ENCODE results near the gene FAM174B. TPM values are rescaled to one million over a fixed set of nuclear protein-coding genes. Genes with fewer than 3 reads are reported as not detected.
A peak's percentile ranks its signal among the peaks of the same experiment; 100 is the strongest.

Gene FAM174B
- total RNA-seq, 1 experiment from 2014 or later: 0.05 TPM

DNA sequence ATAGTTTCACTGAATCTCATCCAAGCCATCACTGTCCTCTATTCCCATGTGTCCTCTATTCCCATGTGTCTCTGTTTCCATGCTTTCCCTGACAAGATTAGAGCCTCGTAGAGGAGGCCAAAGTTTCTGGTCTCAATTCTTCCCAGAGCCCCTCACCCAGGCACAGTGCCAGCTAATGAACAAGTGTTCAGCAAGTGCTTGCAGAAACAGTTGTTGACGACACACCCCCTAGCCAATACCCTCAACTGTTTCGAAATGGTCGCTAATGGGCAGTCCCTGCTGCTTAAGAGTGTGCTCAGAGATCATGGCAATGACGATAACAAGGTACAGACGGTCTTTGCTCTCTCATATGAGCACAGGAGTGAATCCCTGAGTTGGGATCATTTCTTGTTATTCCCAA lies 73.4 kb downstream of the FAM174B start:
- no peaks in the 10 kb centered on the region for H3K4me1 ChIP-seq (replicated peaks)
- no peaks in the 10 kb centered on the region for H3K9me3 ChIP-seq (replicated peaks)
- no peak overlapping the region for H3K27ac ChIP-seq
- H3K4me3 ChIP-seq: no peak overlapping the region
- no peak for DNase-seq (ENCODE audit: low read depth in 1 of 2, low spot score in 2 of 2)
- H3K27me3 ChIP-seq (replicated peaks): peaks cover 1% of the 10 kb centered on the region; the same call in 1 of the 2 replicates
- no peaks in the 10 kb centered on the region for H3K36me3 ChIP-seq

DNA sequence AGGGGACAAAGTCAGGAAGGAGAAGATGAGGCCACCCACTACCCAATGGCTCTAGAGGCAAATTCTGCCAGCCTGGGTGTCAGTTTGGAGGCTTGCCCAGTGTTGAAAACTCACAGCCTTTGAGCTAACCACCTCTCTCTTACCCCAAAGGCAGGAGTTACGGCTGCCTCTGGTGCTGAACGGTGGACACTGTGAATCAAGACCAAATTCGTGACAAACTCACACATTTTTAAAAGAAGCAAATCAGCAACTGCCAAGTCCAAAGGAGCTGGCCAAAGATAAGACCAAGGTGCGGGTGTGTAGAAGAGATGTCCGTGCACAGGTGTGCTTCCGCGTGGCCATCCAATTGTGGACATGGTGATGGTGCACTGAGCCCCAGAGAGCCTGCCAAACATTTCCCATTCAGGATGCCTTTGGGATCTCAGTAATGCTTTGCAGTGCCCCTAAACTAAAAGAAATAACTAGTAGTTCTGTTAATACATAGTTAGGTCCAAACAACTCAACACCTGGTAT lies 74.6 kb downstream of the FAM174B start:
- no peaks in the 10 kb centered on the region for H3K9me3 ChIP-seq (replicated peaks)
- H3K4me3 ChIP-seq: no peak overlapping the region
- peaks cover 4% of the 10 kb centered on the region; the same call in 1 of the 2 replicates for H3K27me3 ChIP-seq (replicated peaks)
- H3K27ac ChIP-seq: no peak overlapping the region
- H3K36me3 ChIP-seq: no peaks in the 10 kb centered on the region
- no peaks in the 10 kb centered on the region for H3K4me1 ChIP-seq (replicated peaks)
- peak in 1 of 2 experiments; percentile 14 for DNase-seq (ENCODE audit: low read depth in 1 of 2, low spot score in 2 of 2)

DNA sequence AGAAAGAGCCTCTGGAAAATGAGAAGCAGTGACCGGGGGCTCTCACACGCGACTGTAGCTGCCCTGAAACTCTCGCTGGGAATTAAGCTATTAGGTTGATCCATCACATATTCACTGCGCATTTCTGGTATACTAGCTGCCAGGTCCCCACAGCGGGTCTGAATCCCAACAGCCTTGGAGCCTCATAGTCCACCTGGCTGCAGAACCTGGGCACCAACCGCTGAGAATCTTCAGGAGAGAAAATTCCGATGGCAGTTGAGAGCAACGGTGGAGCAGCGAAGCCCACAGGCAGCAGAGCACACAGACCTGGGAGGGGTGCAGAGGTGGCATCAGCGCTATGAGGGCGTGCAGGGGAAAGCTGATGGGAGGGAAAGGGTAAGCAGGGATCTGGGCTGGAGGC lies 75.1 kb downstream of the FAM174B start:
- no peak overlapping the region for H3K4me3 ChIP-seq
- H3K36me3 ChIP-seq: no peaks in the 10 kb centered on the region
- H3K27me3 ChIP-seq (replicated peaks): peaks cover 4% of the 10 kb centered on the region; the same call in 1 of the 2 replicates
- H3K4me1 ChIP-seq (replicated peaks): no peaks in the 10 kb centered on the region
- no peaks in the 10 kb centered on the region for H3K9me3 ChIP-seq (replicated peaks)
- no peak for DNase-seq (ENCODE audit: low read depth in 1 of 2, low spot score in 2 of 2)
- H3K27ac ChIP-seq: no peak overlapping the region

DNA sequence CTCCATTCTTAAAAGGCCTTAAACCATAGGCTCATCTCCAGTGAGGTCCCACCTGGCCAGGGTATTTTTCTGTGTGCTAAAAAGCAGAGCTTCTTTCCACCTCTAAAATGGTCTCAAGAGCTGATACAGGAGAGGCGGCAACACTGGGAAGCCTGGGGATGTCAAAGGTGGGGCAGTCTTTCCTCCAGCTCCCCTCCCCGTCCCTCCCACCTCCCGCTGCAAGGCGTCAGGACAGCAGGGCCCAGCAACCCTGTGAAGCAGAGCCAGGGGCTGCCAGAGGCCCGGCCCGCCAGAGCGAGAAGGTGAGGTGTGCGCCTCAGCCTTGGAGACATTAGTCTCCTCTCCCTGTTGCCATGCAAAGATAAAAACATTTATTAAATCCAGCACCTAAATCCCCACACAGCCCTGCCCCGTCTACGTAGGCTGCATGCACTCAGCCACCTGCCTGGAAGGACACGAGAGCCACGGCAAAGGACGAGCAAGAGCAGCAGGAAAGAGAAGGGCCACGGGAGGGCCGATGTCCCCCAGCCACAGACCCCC lies 75.6 kb downstream of the FAM174B start:
- no peaks in the 10 kb centered on the region for H3K36me3 ChIP-seq
- H3K27me3 ChIP-seq (replicated peaks): peaks cover 4% of the 10 kb centered on the region; the same call in 1 of the 2 replicates
- H3K9me3 ChIP-seq (replicated peaks): no peaks in the 10 kb centered on the region
- DNase-seq (ENCODE audit: low read depth in 1 of 2, low spot score in 2 of 2): peak in 1 of 2 experiments; percentile 34
- H3K27ac ChIP-seq: no peak overlapping the region
- H3K4me3 ChIP-seq: no peak overlapping the region
- no peaks in the 10 kb centered on the region for H3K4me1 ChIP-seq (replicated peaks)

DNA sequence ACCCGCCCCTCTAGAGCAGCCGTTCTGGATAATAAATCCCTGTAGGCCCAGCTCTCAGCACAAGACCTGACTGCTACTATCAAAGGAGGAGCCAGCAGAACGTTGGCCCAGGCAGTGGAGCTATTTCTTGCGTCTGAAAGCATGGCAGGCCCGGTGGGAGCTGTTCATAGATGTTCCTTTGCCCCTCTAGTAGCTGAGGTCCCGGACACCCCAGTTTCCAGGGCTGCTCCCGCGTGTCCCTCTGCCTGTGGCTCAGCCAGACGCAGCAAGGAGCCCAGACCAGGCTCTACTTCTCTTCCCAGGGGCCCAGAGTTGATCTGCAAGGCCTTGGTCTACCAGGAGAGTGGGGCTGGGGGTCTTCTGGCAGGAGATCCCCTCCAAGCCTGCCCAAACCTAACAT lies 76.1 kb downstream of the FAM174B start:
- H3K27ac ChIP-seq: no peak overlapping the region
- peaks cover 4% of the 10 kb centered on the region; the same call in 1 of the 2 replicates for H3K27me3 ChIP-seq (replicated peaks)
- H3K36me3 ChIP-seq: no peaks in the 10 kb centered on the region
- H3K9me3 ChIP-seq (replicated peaks): no peaks in the 10 kb centered on the region
- DNase-seq (ENCODE audit: low read depth in 1 of 2, low spot score in 2 of 2): peak in 1 of 2 experiments; percentile 25
- no peaks in the 10 kb centered on the region for H3K4me1 ChIP-seq (replicated peaks)
- H3K4me3 ChIP-seq: no peak overlapping the region

DNA sequence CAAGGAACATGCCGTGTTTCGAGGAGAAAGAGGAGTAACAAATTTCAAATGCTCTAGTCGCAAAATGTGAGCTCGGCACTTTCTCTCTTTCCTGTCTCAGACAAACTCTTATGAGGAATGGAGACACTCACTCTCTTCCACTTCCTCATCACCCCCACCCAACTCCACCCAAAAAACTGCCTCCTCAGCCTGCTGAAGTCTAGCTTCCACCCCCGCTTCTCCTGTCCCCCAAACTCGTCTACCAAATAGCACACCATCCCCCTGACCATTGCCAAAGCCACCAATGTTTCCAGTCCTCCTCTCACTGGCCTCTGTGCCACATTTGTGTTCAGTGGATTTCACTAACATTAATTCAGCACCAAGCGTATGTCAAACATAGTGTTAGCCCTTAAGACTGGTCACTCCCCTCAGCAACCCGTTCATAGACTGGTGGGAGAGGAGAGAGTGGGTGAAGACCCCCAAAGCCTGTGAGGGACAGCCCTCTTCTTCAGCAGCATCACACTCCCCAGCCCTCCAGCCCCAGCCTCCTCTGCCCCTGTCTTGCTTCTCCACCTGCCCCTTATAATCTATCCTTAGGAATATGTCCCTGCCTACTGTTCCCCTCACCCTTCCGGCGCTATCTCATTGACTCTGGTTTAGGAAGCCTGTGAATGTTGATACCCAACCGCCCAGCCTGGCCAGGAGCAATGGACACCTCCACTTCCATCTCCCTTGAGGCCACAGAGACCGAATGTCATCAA lies 77.3 kb downstream of the FAM174B start:
- Histone ChIP-seq H3K9me3 (replicated peaks) (no peaks in the 10 kb centered on the region), H3K4me1 (replicated peaks) (no peaks in the 10 kb centered on the region)
- peak in 1 of 2 experiments; percentile 30 for DNase-seq (ENCODE audit: low read depth in 1 of 2, low spot score in 2 of 2)

DNA sequence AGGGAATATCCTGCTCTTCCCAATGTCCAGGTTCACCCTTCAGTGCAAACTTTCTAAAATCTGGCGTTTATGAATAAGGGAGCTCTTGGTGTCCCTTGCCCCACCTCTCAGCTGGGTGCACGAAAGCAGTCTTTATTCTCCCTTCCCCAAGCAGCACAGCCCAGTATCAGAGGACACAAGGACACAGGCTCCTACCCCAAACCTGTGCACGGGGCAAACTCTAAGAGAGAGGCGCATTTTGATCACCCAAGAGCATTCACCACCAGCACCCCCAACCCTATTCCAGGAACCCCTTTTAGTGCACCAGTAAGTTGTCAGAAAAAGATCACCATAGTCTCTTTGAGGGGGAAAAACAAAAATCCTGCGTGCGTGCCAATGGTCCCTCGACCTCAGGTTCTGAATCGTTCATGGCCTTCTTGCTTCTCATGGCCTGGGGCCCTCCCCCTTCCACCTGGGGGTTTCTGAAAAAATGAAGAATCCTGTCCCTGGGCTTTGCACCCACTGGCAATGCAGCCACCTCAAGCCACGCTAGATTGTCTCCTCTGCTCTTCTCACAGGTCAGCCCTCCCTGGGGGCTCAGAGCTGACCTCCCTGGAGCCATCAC lies 78.9 kb downstream of the FAM174B start:
- DNase-seq (ENCODE audit: low read depth in 1 of 2, low spot score in 2 of 2): peak in 1 of 2 experiments; percentile 11
- Histone ChIP-seq H3K27me3 (replicated peaks) (peaks cover 4% of the 10 kb centered on the region; the same call in 1 of the 2 replicates), H3K9me3 (replicated peaks) (no peaks in the 10 kb centered on the region), H3K27ac (no peak overlapping the region), H3K36me3 (no peaks in the 10 kb centered on the region), H3K4me3 (no peak overlapping the region), H3K4me1 (replicated peaks) (no peaks in the 10 kb centered on the region)

More for the DNA sequence above, 77.3 kb downstream of the FAM174B start:
- Histone ChIP-seq H3K36me3 (no peaks in the 10 kb centered on the region), H3K27ac (no peak overlapping the region), H3K4me3 (no peak overlapping the region), H3K27me3 (replicated peaks) (peaks cover 4% of the 10 kb centered on the region; the same call in 1 of the 2 replicates)

DNA sequence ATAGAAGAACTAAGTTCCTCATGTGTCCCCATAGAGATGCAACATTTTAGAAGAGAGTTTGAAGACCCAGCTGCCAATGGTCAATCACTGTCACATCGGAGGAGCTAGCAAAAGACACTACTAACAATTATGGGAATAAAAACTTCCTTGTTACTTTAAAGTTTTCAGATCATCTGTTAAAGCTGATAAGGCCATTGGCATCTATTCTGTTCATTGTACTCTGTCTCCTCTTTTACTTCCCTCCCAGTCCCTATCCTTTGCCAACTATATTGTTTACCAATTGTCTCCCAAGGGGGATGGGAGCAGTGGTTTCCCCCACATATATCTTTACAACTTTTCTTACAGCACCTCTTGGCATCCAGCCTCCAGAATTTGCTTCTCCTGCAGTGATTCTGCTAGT lies 81.0 kb downstream of the FAM174B start:
- no peak overlapping the region for H3K27ac ChIP-seq
- no peak overlapping the region for H3K4me3 ChIP-seq
- no peaks in the 10 kb centered on the region for H3K36me3 ChIP-seq
- no peaks in the 10 kb centered on the region for H3K4me1 ChIP-seq (replicated peaks)
- no peak for DNase-seq (ENCODE audit: low read depth in 1 of 2, low spot score in 2 of 2)
- no peaks in the 10 kb centered on the region for H3K9me3 ChIP-seq (replicated peaks)
- H3K27me3 ChIP-seq (replicated peaks): peaks cover 4% of the 10 kb centered on the region; the same call in 1 of the 2 replicates

DNA sequence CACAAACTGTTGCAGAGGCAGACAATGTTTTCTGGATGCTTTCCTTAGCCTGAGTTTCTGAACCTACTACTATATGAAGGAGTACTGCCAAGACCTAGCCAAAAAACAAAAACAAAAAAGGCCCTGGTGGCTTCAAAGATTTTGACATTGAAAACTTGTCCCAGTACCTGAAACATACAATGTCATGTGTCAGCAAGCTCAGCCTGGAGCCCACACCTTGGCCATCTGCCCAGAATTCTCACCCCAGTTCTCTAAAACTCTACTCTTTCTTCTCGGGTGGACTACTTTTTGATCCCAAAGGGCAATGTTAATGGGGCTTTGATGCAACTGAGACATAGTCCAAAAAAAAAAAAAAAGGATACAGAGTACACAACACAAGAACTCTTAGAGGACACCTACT lies 81.4 kb downstream of the FAM174B start:
- H3K4me3 ChIP-seq: no peak overlapping the region
- no peak for DNase-seq (ENCODE audit: low read depth in 1 of 2, low spot score in 2 of 2)
- H3K9me3 ChIP-seq (replicated peaks): no peaks in the 10 kb centered on the region
- H3K4me1 ChIP-seq (replicated peaks): no peaks in the 10 kb centered on the region
- H3K27ac ChIP-seq: no peak overlapping the region
- no peaks in the 10 kb centered on the region for H3K36me3 ChIP-seq
- peaks cover 4% of the 10 kb centered on the region; the same call in 1 of the 2 replicates for H3K27me3 ChIP-seq (replicated peaks)

DNA sequence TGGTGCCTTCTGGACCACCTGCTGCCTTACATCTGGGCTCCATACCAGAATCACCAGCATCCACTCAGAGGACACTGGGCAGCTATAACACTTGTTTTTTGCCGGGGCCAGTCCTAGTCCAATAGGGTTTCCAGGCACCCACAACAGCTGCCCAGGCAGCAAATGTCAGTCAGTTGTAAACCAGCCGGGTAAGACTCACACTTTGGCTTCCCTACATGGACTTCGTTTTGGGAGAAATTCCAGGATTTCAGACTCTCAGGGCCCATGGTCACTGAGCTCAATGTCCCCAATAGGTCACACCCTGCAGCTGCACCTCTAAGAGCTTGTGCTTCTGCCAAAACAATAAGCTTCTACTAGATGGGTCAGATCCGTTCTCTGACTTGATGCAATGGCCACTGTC lies 83.8 kb downstream of the FAM174B start:
- no peak for DNase-seq (ENCODE audit: low read depth in 1 of 2, low spot score in 2 of 2)
- H3K4me1 ChIP-seq (replicated peaks): no peaks in the 10 kb centered on the region

DNA sequence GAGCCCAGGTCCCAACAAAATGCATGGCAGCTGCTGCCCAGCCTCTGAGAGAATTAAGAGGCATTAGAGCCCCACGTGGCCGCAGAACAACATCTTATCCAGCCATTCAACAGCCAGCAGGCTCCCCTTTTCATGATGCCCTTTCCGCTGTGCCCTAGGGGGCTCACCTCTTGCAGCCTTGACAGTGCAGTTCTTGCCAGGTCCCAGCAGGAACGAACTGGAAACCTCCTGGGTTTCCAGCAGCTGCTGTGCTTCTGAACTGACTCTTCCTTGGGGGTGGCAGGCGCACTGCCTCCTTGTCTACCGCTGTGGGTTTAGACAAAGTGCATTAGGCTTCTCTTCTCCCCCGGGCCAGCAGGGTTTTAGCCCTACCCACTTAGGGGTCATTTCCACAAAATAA lies 85.2 kb downstream of the FAM174B start:
- no peaks in the 10 kb centered on the region for H3K27me3 ChIP-seq (replicated peaks)
- DNase-seq (ENCODE audit: low read depth in 1 of 2, low spot score in 2 of 2): no peak
- no peak overlapping the region for H3K4me3 ChIP-seq
- H3K27ac ChIP-seq: no peak overlapping the region
- H3K9me3 ChIP-seq (replicated peaks): no peaks in the 10 kb centered on the region
- no peaks in the 10 kb centered on the region for H3K36me3 ChIP-seq
- H3K4me1 ChIP-seq (replicated peaks): no peaks in the 10 kb centered on the region

More for the DNA sequence above, 83.8 kb downstream of the FAM174B start:
- H3K9me3 ChIP-seq (replicated peaks): no peaks in the 10 kb centered on the region
- H3K36me3 ChIP-seq: no peaks in the 10 kb centered on the region
- H3K27me3 ChIP-seq (replicated peaks): no peaks in the 10 kb centered on the region; the same call in 1 of the 2 replicates
- H3K27ac ChIP-seq: no peak overlapping the region
- no peak overlapping the region for H3K4me3 ChIP-seq

DNA sequence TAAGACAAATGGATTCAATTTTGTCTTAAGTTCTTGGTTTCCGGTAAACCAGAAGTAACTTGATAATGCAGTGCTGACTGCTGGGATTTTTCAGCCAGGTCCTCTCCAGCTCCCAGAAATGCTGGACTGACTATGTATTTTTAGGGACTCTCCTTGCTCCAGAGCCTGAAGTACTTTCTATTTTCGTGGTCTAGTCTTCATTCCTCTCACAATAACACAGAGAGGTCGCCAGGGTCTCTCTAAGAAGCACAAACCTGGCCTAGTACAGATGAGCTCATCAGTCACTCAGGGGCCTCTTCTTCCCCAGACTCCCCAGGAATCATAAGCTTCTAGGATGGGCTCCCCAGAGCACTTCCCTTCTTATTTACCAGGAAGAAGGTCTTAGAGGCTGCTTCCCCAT lies 85.8 kb downstream of the FAM174B start:
- Histone ChIP-seq H3K36me3 (no peaks in the 10 kb centered on the region), H3K9me3 (replicated peaks) (no peaks in the 10 kb centered on the region), H3K27me3 (replicated peaks) (no peaks in the 10 kb centered on the region), H3K27ac (no peak overlapping the region), H3K4me1 (replicated peaks) (no peaks in the 10 kb centered on the region), H3K4me3 (no peak overlapping the region)
- DNase-seq (ENCODE audit: low read depth in 1 of 2, low spot score in 2 of 2): no peak

All from SJSA1 (cell line).